Lower leg skin (tissue), 4 donors: ENCODE results near the gene PDZD2. TPM values are rescaled to one million over a fixed set of nuclear protein-coding genes. Genes with fewer than 3 reads are reported as not detected.
A peak's percentile ranks its signal among the peaks of the same experiment; 100 is the strongest.

ENCODE experiments used
- DNase-seq, 2 donors: peaks; one replicate each; pipeline ENCODE4 v3.0.0-alpha.2; 2019; ENCODE audit warnings: low spot score in 2 of 2
- H3K4me3 ChIP-seq: fragments of 200-600 bp; sonication (generic); 2 replicates; pipeline ENCODE4 v1.5.1; 2017; ENCODE audit warnings: mild to moderate bottlenecking, low read depth; ENCODE audit not compliant: poor library complexity, severe bottlenecking
- CTCF ChIP-seq, 3 donors: fragments of 450-650 bp; IDR thresholded peaks; one replicate each; pipeline ENCODE4 v1.5.1; 2016; ENCODE audit warnings: antibody characterized with exemption in 3 of 3, mild to moderate bottlenecking in 3 of 3, moderate library complexity in 2 of 3
- POLR2A ChIP-seq, 2 donors: fragments of 450-650 bp; IDR thresholded peaks; one replicate each; pipeline ENCODE4 v1.6.1; 2016 to 2017; ENCODE audit warnings: antibody characterized with exemption in 2 of 2, mild to moderate bottlenecking in 1 of 2, moderate library complexity in 1 of 2
- WGBS, 2 donors: methylation state at CpG; one replicate each; pipeline ENCODE4 v1.1.5; 2018; 5-methylcytosine and 5-hydroxymethylcytosine counted together
- intact Hi-C: fragments of 100-400 bp; cut with DNase I; formaldehyde crosslinking; loops from one replicate; pipeline ENCODE4 v1.15.0; 2023; ENCODE audit warnings: low total_unique reads
- total RNA-seq, 4 donors: library from RNA; depleted of rRNA; stranded (reverse); fragments of >200 nt; gene quantifications; one replicate each; pipeline ENCODE4 v1.1.0, GENCODE V29; 2016

PDZD2 gene
- total RNA-seq, 4 donors from 2014 or later = 102 to 150 (median 116) TPM

GRCh38 chr5:31850981-31851689, 212.2 kb downstream of the PDZD2 start:
- TF ChIP-seq CTCF (IDR thresholded peaks at IDR 0.05) (no peak), POLR2A (IDR thresholded peaks at IDR 0.05) (no peak)
- peak in 1 of 2 donors; percentile 8 for DNase-seq
- WGBS, 2 donors = 66 to 67% methylated on average over 4 of the region's 4 CpGs
- no peak overlapping the region for H3K4me3 ChIP-seq
- intact Hi-C loops = no loop called here

- TF ChIP-seq CTCF (IDR thresholded peaks at IDR 0.05) (no peak), POLR2A (IDR thresholded peaks at IDR 0.05) (no peak)
- 45 to 54% methylated on average over 8 of the region's 8 CpGs for WGBS, 2 donors
- peak; percentile 32 to 77 for DNase-seq
- H3K4me3 ChIP-seq = no peak overlapping the region
- intact Hi-C loops = no loop called here
Observed at GRCh38 chr5:31853398-31854135, 214.6 kb downstream of the PDZD2 start.

- peak; percentile 21 to 86 for DNase-seq
- WGBS, 2 donors = 4% methylated on average over 36 to 46 of the region's 49 CpGs
- intact Hi-C loops = no loop called here
- peak overlapping the region; percentile 31 for H3K4me3 ChIP-seq
- TF ChIP-seq CTCF (IDR thresholded peaks at IDR 0.05) (no peak), POLR2A (IDR thresholded peaks at IDR 0.05) (no peak)
Observed at GRCh38 chr5:31854181-31855133, 215.5 kb downstream of the PDZD2 start.

- 3 to 9% methylated on average over 30 to 31 of the region's 31 CpGs for WGBS, 2 donors
- peak; percentile 16 to 89 for DNase-seq
- intact Hi-C loops = no loop called here
- peak overlapping the region; percentile 31 for H3K4me3 ChIP-seq
- no peak for TF ChIP-seq POLR2A (IDR thresholded peaks at IDR 0.05)
- TF ChIP-seq CTCF (IDR thresholded peaks at IDR 0.05) = no peak
Observed at GRCh38 chr5:31855134-31856040, 216.5 kb downstream of the PDZD2 start.

GRCh38 chr5:31859096-31859495, 220.2 kb downstream of the PDZD2 start:
- no peak overlapping the region for H3K4me3 ChIP-seq
- TF ChIP-seq POLR2A (IDR thresholded peaks at IDR 0.05) (no peak), CTCF (IDR thresholded peaks at IDR 0.05) (no peak)
- intact Hi-C loops = no loop called here
- no peak for DNase-seq
